GM18867 (cell line): Measurements from ENCODE around the gene SNTN.

ENCODE experiments used
- ATAC-seq: cut with Tn5 transposase; IDR thresholded peaks from one replicate; pipeline ENCODE4 v1.9.1; 2021; ENCODE audit warnings: mild to moderate bottlenecking, moderate library complexity; ENCODE audit not compliant: unreplicated experiment

The SNTN gene

DNA sequence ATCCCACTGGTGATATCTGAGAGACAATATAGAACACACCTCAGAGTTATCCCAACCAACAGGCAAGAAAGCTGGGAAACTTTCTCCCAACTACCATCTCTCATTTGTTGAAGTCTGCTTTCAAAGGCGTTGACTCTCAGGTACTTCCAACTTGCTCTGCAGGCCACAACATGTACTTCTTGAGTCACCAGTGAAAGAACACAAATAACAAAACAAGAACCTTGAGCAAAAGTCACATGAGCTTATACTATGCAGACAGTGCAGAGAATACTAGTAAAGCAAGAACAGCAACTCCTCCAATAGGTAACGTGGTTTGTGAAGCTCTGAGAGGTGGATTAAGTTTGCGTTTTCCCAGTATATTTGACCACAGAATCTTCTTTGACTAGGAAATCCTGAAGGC is 20.6 kb downstream of the SNTN start:
- no peak for ATAC-seq

DNA sequence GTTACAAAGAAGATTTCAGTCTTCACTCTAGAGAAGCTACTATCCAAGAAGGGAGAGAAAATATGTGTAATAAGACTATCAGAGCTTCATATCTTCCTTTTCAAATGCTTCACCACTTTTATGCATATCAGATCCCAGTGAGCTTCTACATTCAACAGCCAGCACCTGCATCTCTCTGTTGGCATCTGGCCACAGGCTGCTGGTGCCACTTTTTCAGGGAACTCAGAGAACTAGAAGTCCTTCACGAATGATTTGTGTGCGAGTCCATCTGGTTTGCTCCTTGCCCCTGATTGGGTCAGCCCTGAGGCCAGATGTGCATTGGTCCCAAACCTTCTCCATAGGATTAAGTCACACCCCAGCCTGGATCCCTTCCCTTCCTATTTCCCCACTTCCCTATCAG is 22.1 kb downstream of the SNTN start:
- ATAC-seq, result no peak

GRCh38 chr3:63679186-63679585 is 26.7 kb downstream of the SNTN start:
- ATAC-seq, result no peak

- ATAC-seq, result no peak
These were observed 31.6 kb downstream of the SNTN start for GRCh38 chr3:63684081-63684480.

DNA sequence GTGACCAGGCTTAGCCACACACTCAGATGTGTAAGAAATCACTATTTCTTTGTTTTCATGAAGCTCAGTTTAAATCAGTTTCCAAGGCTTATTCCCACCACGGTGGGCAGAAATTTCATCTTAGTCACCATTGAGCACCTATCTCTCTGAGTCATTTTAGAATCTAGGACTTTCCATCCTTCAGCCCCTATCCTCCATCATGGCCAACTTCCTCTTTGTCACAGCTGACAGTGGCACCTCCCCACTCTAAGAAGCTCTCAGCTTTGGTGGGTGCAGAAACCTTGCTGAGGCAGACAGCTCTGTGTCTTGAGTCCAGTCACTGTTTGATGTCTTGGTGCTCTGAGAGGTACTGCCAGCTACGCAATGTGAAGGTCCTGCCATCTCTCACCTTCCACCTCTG is 32.9 kb downstream of the SNTN start:
- ATAC-seq, result peak; percentile 41

- no peak for ATAC-seq
These were observed 35.1 kb downstream of the SNTN start for GRCh38 chr3:63687278-63688225.

- no peak for ATAC-seq
These were observed 36.8 kb downstream of the SNTN start for GRCh38 chr3:63689285-63689684.

DNA sequence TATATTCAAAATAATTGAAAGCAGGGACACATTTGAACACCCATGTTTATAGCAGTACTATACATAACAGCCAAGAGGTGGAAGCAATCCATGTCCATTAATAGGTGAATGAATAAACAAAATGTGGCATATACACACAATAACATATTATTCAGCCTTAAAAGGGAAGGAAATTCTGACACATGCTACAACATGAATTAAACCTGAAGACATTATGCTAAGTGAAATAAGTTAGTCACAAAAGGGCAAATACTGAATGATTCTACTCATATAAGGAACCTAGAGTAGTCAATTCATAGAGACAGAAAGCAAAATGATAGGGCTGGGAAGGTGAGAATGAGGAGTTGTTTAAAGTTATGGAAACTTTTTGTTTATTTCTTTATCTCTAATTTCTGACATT is 40.9 kb downstream of the SNTN start:
- no peak for ATAC-seq

- no peak for ATAC-seq
These were observed 52.7 kb downstream of the SNTN start for GRCh38 chr3:63705092-63705645.

GRCh38 chr3:63706321-63707085 is 54.0 kb downstream of the SNTN start:
- ATAC-seq, result no peak

GRCh38 chr3:63707731-63708130 is 55.3 kb downstream of the SNTN start:
- ATAC-seq, result no peak

- no peak for ATAC-seq
These were observed 57.1 kb downstream of the SNTN start for GRCh38 chr3:63709576-63709975.
